GM19455 (cell line): Measurements from ENCODE around the gene ST8SIA5.

ENCODE experiments used
- ATAC-seq: cut with Tn5 transposase; IDR thresholded peaks from one replicate; pipeline ENCODE4 v1.9.1; 2021; ENCODE audit not compliant: unreplicated experiment

ST8SIA5 gene

DNA sequence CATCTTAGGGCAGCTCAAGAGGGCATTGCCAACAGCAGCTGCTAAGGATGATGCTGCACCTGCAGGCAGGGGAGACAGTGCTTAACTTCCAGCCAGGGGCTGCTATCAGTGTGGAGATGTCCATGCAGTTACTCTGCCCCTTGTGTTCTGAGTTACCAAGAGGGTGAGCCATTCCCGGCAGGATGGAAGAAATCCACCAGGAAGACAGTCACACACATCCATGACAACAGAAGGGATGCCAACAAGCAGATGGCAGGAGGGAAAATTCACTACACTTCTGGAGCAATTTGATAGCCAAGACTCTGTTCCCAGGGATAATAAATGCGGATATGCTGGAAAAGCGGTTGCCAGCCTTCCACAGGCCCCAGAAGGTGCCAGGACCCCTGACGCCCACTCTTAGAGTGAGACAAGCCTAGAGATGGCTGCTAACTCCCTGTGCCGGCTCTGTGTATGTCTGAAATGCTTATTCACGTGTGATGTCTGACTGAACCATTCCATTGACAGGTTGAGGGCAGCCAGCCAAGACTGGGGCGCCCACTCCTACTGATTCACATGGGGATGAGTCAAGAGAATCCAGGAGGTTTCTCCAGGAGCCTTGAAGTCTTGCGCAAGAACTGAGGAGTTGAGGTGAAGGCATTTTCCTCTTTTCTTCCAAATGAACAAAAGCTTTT lies 124.3 kb downstream of the ST8SIA5 start:
- no peak for ATAC-seq

DNA sequence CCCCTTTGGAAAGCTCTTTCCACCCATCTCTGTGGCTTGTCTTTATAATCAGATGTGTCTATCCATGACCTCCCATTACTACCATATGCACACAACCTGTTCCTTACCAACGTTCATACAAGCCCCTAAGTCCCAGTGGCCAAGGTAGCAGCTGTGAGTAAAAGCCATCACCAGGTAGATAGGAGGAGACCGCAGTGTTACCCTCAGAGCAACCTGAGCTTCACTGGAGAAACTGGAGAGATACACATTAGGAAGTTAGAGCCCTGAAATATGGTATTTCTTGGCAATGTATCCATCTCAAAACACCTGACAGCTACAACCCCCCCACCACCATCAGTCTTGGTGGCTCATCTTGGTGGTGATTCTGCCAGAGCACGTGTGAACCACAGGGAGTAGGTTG lies 125.9 kb downstream of the ST8SIA5 start:
- ATAC-seq = no peak

DNA sequence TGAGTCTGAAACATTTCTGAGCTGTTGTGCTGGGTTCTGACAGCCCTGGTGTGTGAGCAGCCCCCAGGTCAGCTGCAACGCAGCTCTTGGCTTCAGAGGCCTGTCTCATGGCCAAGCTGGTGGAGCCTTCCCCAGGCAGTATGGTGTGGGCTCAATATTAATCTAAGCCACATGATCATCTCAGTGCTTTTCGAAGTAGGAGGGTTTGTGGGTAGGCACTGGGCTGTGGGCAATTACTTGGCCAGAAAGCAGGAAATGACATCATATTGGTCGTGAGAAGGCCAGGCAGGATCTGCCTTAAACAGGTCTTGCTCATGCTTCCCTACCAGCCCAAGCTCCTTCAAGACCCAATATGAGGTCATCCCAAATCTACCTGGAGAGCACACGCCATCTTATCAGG lies 126.7 kb downstream of the ST8SIA5 start:
- ATAC-seq = no peak

DNA sequence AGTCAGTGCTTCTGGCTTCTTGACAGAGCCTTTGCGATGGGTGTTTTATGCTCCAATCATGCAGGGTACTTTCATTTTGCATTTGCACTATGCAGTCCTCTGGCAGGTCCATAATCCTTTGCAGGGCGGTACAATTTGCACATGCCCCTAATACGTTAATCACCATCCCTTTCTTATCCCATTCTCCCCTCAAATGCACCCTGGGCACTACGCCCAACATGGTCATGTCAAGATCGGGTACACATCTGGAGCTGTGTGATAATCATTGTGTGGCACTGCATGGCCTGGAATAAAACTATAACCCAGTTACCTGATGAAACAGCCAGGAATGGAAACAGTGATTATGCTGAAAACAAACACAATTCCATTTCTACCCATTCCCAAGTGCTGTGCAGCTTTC lies 127.5 kb downstream of the ST8SIA5 start:
- ATAC-seq = no peak

DNA sequence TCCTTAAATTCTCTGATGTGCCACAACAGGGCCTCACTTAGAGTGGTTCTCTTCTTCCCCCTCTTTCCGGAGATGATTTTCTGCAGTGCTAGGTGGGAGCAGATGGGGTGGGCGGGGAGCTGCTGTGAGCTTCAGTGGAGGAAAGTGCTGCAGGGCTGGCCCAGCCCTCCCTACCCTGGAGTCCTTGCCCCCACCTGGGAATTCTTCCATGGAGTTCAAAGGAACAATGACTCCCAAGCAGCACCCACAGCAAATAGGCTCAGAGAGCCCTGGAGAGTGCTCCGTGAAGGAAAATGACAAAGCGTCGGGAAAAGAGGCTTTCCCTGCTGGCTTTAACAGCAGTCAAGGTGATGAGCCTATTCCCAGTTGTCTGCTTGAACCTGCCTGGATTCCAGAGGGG lies 128.6 kb downstream of the ST8SIA5 start:
- no peak for ATAC-seq

DNA sequence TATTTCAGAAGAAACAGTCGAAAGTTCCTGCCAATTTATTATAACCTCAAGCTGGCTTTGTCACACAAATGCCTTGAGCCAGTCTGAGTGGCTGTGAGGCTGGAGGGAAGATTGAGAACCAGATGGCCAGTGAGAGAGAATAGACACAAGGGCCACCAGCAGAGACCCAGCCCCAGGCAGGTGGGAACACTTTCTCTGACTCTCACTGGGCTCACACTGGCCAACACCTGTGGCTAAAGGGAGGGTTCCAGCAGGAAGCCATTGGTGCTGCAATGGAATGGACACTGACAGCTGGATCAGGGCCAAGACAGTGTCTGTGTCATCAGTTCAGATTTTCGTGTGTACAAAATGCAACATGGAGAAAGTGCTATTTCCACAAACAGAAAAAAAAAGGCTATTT lies 129.7 kb downstream of the ST8SIA5 start:
- ATAC-seq = no peak

DNA sequence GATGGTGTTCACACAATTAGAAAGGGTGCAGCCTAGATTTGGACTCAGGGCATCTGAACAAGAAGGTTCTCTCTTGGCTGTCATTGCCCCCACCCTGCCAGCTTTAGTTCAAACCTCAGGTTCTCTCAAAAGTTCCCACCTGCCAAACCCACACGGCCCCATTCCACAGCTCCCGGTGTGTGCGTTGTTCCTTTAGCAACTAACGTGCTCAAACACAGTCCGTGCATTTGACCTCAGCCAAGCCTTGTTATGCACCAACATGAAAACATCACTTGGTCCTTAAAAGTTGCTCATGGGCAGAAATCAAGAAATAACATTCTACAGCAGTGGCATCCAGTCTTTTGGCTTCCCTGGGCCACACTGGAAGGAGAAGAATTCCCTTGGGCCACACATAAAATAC lies 131.8 kb downstream of the ST8SIA5 start:
- ATAC-seq = no peak

DNA sequence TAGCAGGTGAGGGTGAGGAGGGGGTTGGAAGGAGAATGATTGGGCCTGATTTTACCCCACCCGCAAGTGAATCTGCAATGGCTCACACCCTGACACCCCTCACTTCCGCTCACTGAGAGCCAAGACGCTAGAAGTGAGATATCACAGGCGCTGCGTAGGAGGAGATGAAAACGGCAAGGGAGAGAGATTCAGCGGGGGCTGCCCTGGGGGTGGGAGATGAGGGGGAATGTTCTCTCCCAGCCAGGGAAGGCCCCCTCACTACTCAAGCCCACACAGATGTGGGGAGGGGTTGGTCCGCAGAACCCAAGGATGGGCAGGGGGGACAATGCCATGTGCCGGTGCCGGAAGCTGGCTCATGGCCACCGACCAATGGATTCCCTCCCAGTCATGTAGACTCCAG lies 132.7 kb downstream of the ST8SIA5 start:
- ATAC-seq = no peak

DNA sequence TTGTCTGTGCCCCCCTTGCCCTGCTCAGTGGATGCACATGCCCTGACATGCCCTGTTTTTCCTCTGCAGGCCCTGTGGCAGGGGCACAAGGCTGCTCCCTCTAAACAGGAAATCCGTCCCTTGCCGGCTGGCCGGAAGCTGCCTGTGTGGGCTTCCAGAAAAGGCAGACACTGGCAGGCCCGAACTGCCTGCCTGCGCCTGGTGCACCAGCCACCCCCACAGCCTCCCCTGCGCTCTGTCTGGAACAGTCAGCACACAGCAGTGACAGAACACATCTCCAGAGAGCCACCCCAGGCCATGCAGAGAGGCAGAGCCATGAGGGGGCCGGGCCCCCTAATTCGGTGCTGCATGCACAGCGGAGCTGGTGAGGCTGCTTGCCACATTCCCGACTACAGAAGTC lies 133.3 kb downstream of the ST8SIA5 start:
- ATAC-seq = no peak

DNA sequence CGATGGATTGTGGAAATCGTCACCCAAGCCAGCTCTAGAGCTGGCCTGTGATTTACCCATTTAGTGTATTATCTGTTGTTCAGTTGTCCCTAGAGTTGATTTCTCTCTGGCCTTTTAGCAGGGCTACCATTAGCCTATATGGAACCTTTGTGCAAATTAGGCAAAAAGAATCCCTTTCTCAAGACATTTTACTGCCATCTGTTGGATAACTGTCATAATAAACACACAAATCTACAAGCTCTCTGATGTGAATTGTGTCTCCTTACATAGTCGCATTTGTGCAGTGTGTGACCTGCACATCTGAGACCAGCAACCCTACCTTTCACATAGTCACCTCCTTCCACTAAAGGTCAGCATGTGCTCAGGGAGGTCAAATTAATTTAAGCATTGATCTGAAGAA lies 133.9 kb downstream of the ST8SIA5 start:
- ATAC-seq = no peak

DNA sequence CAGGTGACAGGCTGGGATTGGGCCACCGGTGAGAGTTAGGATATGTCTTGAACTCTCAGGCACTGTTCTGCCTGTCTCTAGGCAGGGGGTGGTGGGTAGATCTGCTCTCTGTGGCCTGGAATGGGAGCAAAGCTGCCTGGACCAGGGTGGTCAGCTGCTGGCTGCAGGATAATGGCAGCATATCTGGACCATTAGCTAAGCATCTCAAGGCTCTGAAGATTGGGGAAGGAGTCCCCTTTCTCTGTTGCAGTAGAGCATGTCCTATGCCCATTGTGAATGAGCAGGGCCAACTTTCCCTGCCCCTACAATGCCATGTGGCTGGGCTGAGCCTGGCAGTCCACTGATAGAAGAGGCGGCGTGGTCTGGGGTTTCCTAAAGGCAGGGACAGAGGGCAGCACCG lies 134.4 kb downstream of the ST8SIA5 start:
- no peak for ATAC-seq

DNA sequence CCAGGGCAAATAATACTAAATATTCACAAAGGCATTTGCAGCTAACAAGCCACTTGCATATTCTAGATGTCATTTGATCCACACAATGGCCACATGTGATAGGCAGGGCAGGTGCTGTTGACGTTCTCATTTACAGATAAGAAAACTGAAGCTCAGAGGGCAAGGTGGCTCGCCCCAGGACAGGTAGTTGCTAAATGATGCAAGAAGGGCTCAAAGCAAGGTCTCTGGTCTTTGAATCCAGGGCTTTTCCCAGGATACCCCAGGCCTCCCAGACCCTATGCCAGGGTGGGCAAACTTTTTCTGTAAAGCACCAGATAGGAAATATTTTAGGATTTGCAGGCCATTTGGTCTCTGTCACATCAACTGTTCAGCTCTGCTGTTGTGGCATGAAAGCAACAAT lies 135.0 kb downstream of the ST8SIA5 start:
- no peak for ATAC-seq

DNA sequence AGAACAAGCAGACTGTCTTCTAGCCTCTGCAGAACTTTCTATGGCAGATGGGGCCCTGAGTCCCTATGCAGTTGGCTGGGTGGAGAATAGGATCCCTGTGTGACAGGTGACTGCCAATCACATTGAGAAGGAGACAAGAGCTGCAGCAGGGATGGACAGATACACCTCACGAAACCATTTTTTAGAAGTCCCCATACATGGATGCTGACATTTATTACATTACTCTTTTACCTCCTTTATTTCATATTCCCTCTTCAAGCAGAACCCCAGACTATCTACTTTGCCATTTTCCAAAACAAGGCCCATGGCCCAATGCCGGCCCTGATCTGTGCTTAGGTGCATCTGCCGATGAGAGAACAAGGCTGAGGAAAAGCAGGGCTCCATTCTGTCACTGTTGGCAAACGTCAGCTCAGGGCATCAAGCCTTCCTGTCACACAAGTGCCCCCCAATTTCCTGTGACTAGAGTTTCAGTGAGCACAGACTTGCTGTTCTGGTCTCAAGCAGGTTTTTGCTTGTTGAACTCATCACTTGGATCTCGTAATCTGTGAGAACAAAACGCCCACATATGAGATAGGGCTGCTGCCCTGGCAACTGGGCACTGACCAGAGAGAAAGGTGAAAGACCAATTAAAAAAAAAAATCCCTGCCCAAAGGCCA lies 135.6 kb downstream of the ST8SIA5 start:
- ATAC-seq = no peak

DNA sequence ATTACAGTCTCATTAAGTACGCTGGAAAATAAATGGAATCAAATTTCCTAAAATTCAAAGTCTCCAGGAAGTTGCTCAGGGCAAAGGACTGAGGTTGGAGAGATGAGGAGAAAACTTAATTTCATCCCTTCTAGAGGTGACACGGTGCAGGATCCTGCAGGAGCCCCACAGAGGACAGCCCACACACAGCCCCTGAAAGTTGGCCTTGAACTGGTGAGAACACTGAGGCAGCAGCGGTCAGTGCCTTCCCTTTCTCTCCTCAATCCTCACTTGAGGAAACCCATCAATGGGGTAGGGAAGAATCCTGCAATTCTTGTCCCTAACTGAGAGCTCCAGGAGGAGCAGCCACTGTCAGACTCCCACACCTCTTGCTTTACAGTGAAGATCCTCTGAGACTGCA lies 137.3 kb downstream of the ST8SIA5 start:
- ATAC-seq = no peak
